GM08714 (cell line): ENCODE results near the gene NOTCH1.

Experiments
- H3K4me3 ChIP-seq: fragments of 200-500 bp; sonication (Bioruptor generic); 2 replicates; pipeline ENCODE4 v1.5.1; 2014; ENCODE audit warnings: mild to moderate bottlenecking, low read length, inconsistent platforms
- ZNF274 ChIP-seq: IDR thresholded peaks from 2 replicates; pipeline ENCODE4 v1.6.1; 2012; ENCODE audit warnings: mild to moderate bottlenecking, low read depth, low read length

The NOTCH1 gene

DNA sequence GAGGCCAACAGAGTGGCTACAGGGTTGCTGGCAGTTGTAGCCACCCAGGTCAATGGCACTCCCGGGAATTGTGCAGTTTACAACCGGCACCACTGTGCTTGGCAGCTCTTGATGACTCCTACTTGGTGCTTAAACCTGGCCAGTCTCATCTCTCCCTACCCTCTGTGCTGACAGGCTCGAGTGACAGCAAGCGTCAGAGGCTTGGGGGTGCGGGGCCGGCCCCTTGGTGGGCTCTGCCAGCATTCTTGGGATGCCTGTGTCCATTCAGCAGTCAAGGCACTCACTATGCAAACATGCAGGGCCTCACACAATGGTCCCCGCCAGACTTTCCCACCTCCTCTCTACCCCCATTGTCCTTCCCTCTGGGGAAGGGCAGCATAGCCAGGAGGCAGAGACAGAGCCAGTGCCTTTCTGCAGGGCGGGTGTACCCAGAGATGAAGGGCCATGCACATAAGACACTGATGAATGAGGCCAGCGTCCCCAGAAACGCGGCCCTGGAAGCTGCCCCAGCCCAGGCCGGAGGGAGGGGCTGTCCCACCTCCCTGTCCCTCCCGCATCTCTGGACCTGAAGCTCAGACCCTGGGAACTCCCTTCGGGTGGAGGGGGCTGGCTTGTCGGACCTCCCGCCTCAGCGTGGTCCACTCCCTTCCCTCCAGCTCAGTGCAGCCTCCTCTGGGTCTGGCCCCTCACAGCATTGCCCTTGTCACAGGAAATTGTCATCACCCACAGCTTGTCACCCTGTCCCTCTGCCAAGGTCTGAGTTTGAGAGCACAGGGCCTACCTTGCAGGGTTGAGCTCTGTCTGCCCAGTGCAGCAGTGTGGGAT lies 26.4 kb upstream of the NOTCH1 start:
- TF ChIP-seq ZNF274, result no peak
- H3K4me3 ChIP-seq, result no peak overlapping the region

DNA sequence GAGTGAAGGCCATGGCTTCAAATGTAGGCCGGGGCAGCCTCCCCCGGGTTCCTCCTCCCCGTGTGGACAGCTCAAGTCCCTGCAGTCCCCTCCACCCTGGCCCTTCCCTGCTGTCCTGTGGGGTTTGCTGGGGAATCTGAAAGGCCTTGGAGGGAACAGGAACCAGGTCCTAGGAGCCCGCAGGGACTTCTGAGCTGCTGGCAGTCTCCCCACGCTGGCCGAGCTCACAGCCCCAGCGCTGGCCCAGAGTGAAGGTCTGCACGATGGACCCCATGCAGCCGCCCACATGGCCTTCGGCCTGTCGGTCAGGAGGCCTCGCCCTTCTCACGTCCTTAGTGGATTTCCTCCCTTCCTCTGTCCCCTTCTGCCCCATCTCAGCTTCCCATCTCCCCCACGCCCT lies 25.7 kb upstream of the NOTCH1 start:
- no peak for TF ChIP-seq ZNF274
- no peak overlapping the region for H3K4me3 ChIP-seq

GRCh38 chr9:136570916-136571315 lies 25.1 kb upstream of the NOTCH1 start:
- no peak overlapping the region for H3K4me3 ChIP-seq
- TF ChIP-seq ZNF274, result no peak

DNA sequence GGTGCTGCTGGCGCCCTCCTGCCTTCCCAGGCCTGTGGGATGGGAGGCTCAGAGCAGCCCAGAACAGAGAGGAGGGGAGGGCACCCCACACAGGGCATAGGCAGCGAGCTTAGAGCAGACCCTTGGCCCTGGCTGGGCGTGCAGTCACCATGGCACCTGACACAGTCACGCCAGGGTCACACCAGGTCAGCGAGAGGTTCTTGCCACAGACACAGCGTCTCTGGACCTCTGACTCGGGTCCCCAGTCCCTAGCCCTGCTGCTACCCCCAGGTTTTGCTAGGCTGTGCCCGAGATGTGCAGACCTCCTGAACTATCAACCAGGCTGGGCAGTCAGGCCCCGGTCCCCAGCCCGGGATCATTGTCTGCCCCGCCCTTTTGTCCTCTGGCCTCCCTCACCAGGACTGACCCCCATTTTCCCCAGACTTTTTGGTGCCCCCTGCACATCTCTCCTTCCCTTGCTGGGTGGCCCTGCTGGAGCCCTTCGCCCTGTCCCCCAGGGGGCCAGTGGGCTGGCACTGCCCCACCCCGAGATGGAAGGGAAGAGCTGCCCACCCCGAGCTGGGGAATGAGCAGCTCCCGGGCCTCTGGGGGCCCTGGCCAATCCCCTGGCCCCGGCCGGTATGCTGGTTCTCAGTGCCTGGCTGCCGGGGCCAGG lies 24.5 kb upstream of the NOTCH1 start:
- no peak for TF ChIP-seq ZNF274
- no peak overlapping the region for H3K4me3 ChIP-seq

GRCh38 chr9:136569526-136570148 lies 23.8 kb upstream of the NOTCH1 start:
- no peak overlapping the region for H3K4me3 ChIP-seq
- TF ChIP-seq ZNF274, result no peak

DNA sequence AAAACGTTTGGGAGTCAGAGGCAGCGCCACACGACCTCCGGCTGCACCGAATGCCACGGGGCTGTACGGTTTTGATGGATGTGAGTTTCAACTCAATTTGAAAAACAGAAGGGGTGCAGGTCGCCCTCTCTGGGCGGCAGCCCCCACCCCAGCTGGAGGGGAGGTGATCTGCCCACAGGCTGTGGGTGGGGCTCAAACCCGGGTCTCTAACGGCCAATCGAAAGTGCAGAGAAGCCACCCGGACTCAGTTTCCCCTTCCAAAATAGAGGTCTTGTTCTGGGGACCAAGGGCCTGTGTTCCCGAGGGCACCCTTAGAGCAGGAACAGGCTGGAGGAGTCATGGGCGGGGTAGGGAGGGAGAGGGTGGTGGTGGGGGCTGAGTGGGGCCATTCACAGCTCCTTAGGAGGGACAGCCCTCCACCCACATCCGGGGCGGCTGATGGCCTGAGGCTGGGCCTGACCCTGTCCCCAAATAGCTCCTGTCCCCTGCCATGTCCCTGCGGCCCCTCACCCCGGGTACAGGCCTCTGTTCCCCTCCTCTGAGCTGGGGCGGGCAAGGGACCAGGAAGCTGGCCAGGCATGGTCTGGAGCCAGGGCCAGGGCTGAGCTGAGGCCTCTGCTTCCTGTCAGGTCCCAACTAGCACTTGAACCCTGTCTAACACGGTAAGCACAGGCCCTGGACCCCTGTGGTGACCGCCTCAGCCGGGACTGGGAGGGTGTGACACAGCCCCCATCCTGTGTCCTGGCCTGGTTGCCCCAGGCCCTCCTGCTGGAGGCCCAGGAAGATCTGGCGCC lies 22.6 kb upstream of the NOTCH1 start:
- TF ChIP-seq ZNF274, result no peak
- no peak overlapping the region for H3K4me3 ChIP-seq

DNA sequence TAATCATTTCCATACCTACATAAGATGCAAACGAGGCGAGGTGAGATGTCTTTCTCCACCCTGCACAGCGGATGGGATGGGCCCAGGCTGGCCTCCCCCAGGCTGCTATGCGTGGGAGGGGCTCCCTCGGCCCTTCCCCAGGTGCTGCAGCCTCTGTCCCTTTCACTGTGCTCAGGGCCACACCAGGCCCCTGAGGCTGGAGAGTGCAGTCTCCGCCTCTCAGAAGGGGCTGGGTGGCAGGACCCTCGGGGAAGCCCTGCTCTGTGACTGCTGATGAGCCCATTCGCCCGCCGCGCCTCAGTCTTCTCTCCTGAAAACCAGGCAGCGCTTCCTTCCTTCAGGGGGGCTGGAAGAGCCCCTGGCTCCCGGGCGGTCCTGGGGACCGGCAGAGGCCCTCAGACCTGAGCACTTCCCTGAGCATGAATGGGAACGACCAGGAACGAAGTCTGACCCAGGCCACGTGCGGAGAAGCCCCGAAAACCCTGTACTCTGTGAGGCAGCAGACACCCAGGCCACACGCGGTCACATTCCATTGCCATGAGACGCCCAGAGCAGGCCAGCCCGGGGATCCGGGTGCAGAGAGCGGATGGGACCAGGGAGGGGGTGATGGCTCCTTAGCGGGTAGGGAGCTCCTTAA lies 21.9 kb upstream of the NOTCH1 start:
- no peak for TF ChIP-seq ZNF274
- no peak overlapping the region for H3K4me3 ChIP-seq

GRCh38 chr9:136566901-136567300 lies 21.1 kb upstream of the NOTCH1 start:
- no peak overlapping the region for H3K4me3 ChIP-seq
- no peak for TF ChIP-seq ZNF274

DNA sequence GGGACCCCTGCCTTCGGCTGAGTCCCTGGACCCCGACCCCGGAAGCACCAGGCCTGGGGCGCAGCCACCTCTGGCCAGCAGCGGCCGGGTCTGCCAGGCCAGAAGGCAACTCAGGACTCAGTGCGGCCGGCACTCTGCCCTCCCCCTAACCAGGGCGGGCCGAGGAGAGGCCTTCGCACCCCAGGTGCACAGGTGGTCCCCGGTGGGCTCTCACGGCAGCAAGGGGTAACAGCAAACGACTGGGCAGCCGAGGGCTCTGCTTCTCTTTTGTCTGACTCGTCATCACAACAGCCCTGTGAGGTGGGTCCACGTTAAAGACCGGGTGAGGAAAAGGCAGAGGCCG lies 20.7 kb upstream of the NOTCH1 start:
- TF ChIP-seq ZNF274, result no peak
- no peak overlapping the region for H3K4me3 ChIP-seq

- H3K4me3 ChIP-seq, result no peak overlapping the region
- no peak for TF ChIP-seq ZNF274
Measured at GRCh38 chr9:136565715-136566552, 20.1 kb upstream of the NOTCH1 start.

- no peak overlapping the region for H3K4me3 ChIP-seq
- no peak for TF ChIP-seq ZNF274
Measured at GRCh38 chr9:136565086-136565714, 19.4 kb upstream of the NOTCH1 start.

DNA sequence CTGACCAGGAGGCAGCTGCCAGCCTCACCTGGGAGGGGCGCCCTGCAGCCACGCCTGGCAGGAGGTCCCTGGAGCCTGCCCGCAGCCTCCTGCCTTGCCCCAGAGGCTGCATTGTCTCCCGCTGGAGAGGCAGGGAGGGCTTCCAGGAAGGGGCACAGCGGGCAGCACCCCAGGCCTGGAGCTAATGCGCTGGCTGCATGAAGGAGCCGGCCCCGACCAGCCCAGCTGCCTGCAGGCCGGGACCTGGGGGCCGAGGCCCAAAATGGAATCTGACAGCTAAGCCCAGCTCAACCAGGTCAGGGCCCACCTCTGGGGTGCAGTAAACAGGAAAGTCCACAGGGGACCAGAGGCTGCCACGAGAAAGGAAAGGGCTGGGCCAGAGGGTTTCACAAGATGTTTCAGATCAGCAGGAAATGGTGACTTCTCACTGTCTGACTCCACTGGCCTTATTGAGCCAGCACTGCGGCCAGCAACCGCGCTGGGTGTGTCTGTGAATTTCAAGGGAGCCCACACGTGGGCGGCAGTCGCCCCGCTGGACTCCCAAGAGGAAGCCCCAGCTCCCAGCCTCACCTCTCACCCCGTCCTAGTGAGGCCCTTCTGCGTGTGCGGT lies 18.6 kb upstream of the NOTCH1 start:
- no peak for TF ChIP-seq ZNF274
- H3K4me3 ChIP-seq, result no peak overlapping the region
